Measurements from ENCODE around the gene SPINDOC. TPM values are rescaled to one million over a fixed set of nuclear protein-coding genes. Genes with fewer than 3 reads are reported as not detected.

SPINDOC gene
- polyA plus RNA-seq, 1 of the 3 experiments (the other 2 are of a cell fraction), result 45.0 TPM

DNA sequence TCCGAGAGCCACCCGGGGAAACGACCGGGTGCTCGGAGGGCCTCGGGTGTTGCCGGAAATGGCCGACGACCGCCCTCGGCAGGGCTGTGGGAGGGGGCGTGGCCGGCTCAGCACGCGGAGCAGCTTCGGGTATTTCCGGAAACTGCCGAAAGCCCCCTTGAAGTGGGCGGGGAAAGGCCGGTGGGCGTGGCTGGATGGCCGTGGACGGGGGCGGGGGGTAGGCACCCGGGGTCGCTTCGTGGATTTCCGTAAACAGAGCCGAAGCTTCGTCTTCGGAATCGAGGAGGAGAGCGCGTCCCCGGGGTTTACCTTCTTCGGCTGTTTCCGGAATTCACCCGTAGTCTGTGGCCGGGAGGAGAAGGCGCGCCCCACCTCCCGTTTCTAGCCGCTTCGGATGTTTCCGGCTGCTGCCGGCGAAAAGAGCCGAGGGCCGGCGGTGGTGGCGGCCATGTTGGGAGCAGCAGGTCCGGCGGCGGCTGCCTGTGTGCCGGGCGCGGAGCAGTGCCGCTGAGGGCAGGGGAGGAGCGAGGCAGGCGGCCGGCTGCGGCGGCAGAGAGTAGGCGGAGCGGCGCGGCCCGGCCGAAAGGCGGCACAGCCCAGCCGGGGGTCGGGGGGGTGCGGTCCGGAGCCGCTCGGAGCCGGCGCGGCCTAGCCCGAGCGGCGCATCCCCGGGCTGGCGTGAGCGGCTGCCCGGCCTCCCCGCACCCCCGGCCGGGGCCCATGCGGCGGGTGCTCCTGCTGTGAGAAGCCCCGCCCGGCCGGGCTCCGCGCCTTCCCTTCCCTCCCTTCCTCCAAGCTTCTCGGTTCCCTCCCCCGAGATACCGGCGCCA is 25.6 kb downstream of the SPINDOC start, which contains the start of gene MARK2 (continued):
- TF ChIP-seq, protein P1, sequence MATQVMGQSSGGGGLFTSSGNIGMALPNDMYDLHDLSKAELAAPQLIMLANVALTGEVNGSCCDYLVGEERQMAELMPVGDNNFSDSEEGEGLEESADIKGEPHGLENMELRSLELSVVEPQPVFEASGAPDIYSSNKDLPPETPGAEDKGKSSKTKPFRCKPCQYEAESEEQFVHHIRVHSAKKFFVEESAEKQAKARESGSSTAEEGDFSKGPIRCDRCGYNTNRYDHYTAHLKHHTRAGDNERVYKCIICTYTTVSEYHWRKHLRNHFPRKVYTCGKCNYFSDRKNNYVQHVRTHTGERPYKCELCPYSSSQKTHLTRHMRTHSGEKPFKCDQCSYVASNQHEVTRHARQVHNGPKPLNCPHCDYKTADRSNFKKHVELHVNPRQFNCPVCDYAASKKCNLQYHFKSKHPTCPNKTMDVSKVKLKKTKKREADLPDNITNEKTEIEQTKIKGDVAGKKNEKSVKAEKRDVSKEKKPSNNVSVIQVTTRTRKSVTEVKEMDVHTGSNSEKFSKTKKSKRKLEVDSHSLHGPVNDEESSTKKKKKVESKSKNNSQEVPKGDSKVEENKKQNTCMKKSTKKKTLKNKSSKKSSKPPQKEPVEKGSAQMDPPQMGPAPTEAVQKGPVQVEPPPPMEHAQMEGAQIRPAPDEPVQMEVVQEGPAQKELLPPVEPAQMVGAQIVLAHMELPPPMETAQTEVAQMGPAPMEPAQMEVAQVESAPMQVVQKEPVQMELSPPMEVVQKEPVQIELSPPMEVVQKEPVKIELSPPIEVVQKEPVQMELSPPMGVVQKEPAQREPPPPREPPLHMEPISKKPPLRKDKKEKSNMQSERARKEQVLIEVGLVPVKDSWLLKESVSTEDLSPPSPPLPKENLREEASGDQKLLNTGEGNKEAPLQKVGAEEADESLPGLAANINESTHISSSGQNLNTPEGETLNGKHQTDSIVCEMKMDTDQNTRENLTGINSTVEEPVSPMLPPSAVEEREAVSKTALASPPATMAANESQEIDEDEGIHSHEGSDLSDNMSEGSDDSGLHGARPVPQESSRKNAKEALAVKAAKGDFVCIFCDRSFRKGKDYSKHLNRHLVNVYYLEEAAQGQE (IDR thresholded peaks at IDR 0.05; ENCODE audit: low read depth, low read length), result no peak
- TF ChIP-seq RFX5 (IDR thresholded peaks at IDR 0.05; ENCODE audit: low read length), result no peak
- TF ChIP-seq ELF1 (IDR thresholded peaks at IDR 0.05), result peak; percentile 79
- peak; percentile 89 for TF ChIP-seq YY1 (IDR thresholded peaks at IDR 0.05; ENCODE audit: low read depth)
- no peak for TF ChIP-seq RCOR1 (IDR thresholded peaks at IDR 0.05; ENCODE audit: low read length)
- no peak for TF ChIP-seq MEF2A (IDR thresholded peaks at IDR 0.05; ENCODE audit: borderline replicate concordance, low read depth)
- peak; percentile 71; the same call in 1 of the 2 replicates for TF ChIP-seq MXI1 (IDR thresholded peaks at IDR 0.05; ENCODE audit: low read depth, low read length)
- TF ChIP-seq, protein P2, sequence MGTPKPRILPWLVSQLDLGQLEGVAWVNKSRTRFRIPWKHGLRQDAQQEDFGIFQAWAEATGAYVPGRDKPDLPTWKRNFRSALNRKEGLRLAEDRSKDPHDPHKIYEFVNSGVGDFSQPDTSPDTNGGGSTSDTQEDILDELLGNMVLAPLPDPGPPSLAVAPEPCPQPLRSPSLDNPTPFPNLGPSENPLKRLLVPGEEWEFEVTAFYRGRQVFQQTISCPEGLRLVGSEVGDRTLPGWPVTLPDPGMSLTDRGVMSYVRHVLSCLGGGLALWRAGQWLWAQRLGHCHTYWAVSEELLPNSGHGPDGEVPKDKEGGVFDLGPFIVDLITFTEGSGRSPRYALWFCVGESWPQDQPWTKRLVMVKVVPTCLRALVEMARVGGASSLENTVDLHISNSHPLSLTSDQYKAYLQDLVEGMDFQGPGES (IDR thresholded peaks at IDR 0.05; ENCODE audit: low read depth, low read length), result no peak

DNA sequence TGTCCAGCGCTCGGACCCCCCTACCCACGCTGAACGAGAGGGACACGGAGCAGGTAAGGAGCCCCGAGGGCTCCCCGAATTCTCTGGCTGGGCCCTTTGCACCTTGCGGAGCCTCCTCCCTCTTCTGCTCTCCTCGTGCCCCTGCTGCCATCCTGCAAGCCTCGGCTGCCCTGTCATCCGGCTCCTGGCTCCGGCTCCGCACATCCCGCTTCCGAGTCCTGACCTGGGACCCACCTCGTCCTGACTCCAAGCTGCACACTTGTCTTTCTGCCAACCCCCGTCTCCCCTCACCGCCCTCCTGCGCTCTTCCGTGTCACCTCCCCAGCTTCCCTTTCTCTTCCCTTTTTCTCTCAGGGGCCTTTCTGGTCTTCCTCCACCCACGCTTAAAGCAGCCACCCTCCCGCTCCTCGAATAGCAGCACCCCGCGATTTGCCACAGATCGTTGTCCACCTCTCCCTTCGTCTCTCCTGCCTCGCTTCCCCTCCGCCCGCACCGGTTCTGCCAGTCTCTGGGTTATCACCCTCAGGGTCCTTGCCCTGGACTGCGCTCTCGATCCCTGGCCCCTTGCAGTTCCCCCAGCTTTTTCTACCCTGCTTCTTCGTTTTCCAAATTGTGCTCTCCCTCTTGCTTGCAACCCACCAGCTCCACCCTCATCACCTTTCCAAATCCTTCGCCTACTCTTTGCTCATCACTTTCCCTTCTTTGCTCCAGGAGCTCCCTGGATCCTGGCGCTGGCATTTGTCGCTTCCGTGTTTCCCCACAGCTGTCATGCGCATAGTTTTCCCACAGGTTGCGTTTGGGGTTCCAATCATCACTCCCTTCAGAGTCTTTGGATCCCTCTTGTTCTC is 26.5 kb downstream of the SPINDOC start:
- Histone ChIP-seq H3K9me2 (no peaks in the 10 kb centered on the region), H3K79me2 (ENCODE audit: insufficient read depth) (peaks cover 56% of the 10 kb centered on the region), H3K36me3 (replicated peaks in 1 of 2; ENCODE audit: control insufficient read depth in 1 of 2, insufficient read depth in 2 of 2, low read length in 1 of 2) (peaks cover 12% of the 10 kb centered on the region in 2 experiments), H3K4me2 (peak overlapping the region; percentile 94), H3K4me1 (ENCODE audit: control insufficient read depth in 1 of 2, insufficient read depth in 2 of 2, low read depth in 1 of 2, low read length in 1 of 2) (peaks cover 14 to 28% of the 10 kb centered on the region in 2 experiments; a peak in 3 of 4 replicates), H3K27ac (ENCODE audit: low read depth in 2 of 2, low read length in 1 of 2) (peak overlapping the region; percentile 46 to 78; a peak in 3 of 4 replicates), H4K20me1 (ENCODE audit: insufficient read depth) (peaks cover 50% of the 10 kb centered on the region), H3K9me3 (no peaks in the 10 kb centered on the region), H3F3A (replicated peaks; ENCODE audit: insufficient read depth) (peaks cover 13% of the 10 kb centered on the region), H2AFZ (ENCODE audit: low read depth) (no peak overlapping the region), H3K9ac (peak overlapping the region; percentile 85), H3K27me3 (ENCODE audit: insufficient read depth) (no peaks in the 10 kb centered on the region), H3K4me3 (ENCODE audit: low read depth in 2 of 2, low read length in 1 of 2) (peak overlapping the region; percentile 77 to 83)
- ChIA-PET CTCF (interaction anchor here (0.6 to 6.7 kb wide), 7 partner anchors 8 to 144 kb away, joined by 3 to 162 read pairs (median 7); partner anchors contain the start of gene RCOR2), POLR2A (interaction anchor here (1.0 to 1.8 kb wide), 5 partner anchors 27 to 341 kb away, joined by 3 to 8 read pairs (median 4); partner anchors contain the start of gene RCOR2)
- DNase-seq, result no peak
- WGBS (ENCODE audit: low lambda C conversion rate), result 4% methylated on average over 38 of the region's 40 CpGs
- no peak for TF ChIP-seq MEF2A (IDR thresholded peaks at IDR 0.05; ENCODE audit: borderline replicate concordance, low read depth)
- TF ChIP-seq, protein P3, sequence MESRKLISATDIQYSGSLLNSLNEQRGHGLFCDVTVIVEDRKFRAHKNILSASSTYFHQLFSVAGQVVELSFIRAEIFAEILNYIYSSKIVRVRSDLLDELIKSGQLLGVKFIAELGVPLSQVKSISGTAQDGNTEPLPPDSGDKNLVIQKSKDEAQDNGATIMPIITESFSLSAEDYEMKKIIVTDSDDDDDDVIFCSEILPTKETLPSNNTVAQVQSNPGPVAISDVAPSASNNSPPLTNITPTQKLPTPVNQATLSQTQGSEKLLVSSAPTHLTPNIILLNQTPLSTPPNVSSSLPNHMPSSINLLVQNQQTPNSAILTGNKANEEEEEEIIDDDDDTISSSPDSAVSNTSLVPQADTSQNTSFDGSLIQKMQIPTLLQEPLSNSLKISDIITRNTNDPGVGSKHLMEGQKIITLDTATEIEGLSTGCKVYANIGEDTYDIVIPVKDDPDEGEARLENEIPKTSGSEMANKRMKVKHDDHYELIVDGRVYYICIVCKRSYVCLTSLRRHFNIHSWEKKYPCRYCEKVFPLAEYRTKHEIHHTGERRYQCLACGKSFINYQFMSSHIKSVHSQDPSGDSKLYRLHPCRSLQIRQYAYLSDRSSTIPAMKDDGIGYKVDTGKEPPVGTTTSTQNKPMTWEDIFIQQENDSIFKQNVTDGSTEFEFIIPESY (IDR thresholded peaks at IDR 0.05; ENCODE audit: borderline replicate concordance, low read depth), result no peak
- TF ChIP-seq EZH2phosphoT487 (IDR thresholded peaks at IDR 0.05; ENCODE audit: borderline replicate concordance, low read depth), result no peak
- no peak for TF ChIP-seq RCOR1 (IDR thresholded peaks at IDR 0.05; ENCODE audit: low read length)
- TF ChIP-seq TCF12 (IDR thresholded peaks at IDR 0.05), result no peak
- TF ChIP-seq, protein P4, sequence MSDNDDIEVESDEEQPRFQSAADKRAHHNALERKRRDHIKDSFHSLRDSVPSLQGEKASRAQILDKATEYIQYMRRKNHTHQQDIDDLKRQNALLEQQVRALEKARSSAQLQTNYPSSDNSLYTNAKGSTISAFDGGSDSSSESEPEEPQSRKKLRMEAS (IDR thresholded peaks at IDR 0.05; ENCODE audit: low read depth), result no peak
- no peak for TF ChIP-seq YY1 (IDR thresholded peaks at IDR 0.05; ENCODE audit: low read depth)
- TF ChIP-seq GATA2 (CRISPR knock-in tag; IDR thresholded peaks at IDR 0.05), result no peak
- TF ChIP-seq GABPA (IDR thresholded peaks at IDR 0.05; ENCODE audit: low read depth), result no peak
- no peak for TF ChIP-seq RXRA (IDR thresholded peaks at IDR 0.05; ENCODE audit: borderline replicate concordance, low read depth)
- TF ChIP-seq, protein P5, sequence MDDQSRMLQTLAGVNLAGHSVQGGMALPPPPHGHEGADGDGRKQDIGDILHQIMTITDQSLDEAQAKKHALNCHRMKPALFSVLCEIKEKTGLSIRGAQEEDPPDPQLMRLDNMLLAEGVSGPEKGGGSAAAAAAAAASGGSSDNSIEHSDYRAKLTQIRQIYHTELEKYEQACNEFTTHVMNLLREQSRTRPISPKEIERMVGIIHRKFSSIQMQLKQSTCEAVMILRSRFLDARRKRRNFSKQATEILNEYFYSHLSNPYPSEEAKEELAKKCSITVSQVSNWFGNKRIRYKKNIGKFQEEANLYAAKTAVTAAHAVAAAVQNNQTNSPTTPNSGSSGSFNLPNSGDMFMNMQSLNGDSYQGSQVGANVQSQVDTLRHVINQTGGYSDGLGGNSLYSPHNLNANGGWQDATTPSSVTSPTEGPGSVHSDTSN (IDR thresholded peaks at IDR 0.05), result no peak
- no peak for TF ChIP-seq CHD2 (IDR thresholded peaks at IDR 0.05; ENCODE audit: low read length, partially characterized antibody)
- TF ChIP-seq, protein P6, sequence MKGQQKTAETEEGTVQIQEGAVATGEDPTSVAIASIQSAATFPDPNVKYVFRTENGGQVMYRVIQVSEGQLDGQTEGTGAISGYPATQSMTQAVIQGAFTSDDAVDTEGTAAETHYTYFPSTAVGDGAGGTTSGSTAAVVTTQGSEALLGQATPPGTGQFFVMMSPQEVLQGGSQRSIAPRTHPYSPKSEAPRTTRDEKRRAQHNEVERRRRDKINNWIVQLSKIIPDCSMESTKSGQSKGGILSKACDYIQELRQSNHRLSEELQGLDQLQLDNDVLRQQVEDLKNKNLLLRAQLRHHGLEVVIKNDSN (IDR thresholded peaks at IDR 0.05; ENCODE audit: borderline replicate concordance, low read depth), result no peak
- no peak for TF ChIP-seq FOXJ3 (CRISPR knock-in tag; IDR thresholded peaks at IDR 0.05)
